Fibroblast of the conjunctiva (primary cell): ENCODE data around the gene CST4.
A peak's percentile ranks its signal among the peaks of the same experiment; 100 is the strongest.
"Not testable (repeated sequence)": the region's sequence is repeated elsewhere in the genome, so short reads cannot be mapped to it uniquely, and the experiment has no call there.

Experiments
- DNase-seq: peaks from one replicate; pipeline ENCODE4 v3.0.0-alpha.2; 2010; ENCODE audit warnings: low read depth

The CST4 gene

GRCh38 chr20:23687986-23688385 lies 852 bp downstream of the CST4 start:
- no peak for DNase-seq

GRCh38 chr20:23686046-23686750 lies 2.6 kb downstream of the CST4 start:
- DNase-seq: no peak

- not testable (repeated sequence) for DNase-seq
Observed at GRCh38 chr20:23685529-23685896, 3.3 kb downstream of the CST4 start.

- no peak for DNase-seq
Observed at GRCh38 chr20:23684261-23684660, 4.6 kb downstream of the CST4 start.

- no peak for DNase-seq
Observed at GRCh38 chr20:23683807-23684206, 5.0 kb downstream of the CST4 start.

- DNase-seq: no peak
Observed at GRCh38 chr20:23683281-23683680, 5.6 kb downstream of the CST4 start.

- no peak for DNase-seq
Observed at GRCh38 chr20:23680146-23680545, 8.7 kb downstream of the CST4 start.

GRCh38 chr20:23679133-23680092 lies 9.4 kb downstream of the CST4 start:
- DNase-seq: no peak

GRCh38 chr20:23673209-23673608 lies 15.6 kb downstream of the CST4 start:
- DNase-seq: no peak

GRCh38 chr20:23672158-23672557 lies 16.7 kb downstream of the CST4 start:
- DNase-seq: no peak

GRCh38 chr20:23671479-23671878 lies 17.4 kb downstream of the CST4 start:
- DNase-seq: no peak

GRCh38 chr20:23670361-23670760 lies 18.5 kb downstream of the CST4 start:
- no peak for DNase-seq

GRCh38 chr20:23669866-23670265 lies 19.0 kb downstream of the CST4 start:
- DNase-seq: no peak

- no peak for DNase-seq
Observed at GRCh38 chr20:23669327-23669726, 19.5 kb downstream of the CST4 start.

- DNase-seq: peak; percentile 32
Observed at GRCh38 chr20:23668477-23668951, 20.3 kb downstream of the CST4 start.

- DNase-seq: no peak
Observed at GRCh38 chr20:23667666-23668065, 21.2 kb downstream of the CST4 start.

- DNase-seq: no peak
Observed at GRCh38 chr20:23666698-23667097, 22.1 kb downstream of the CST4 start.

GRCh38 chr20:23666189-23666588 lies 22.6 kb downstream of the CST4 start:
- DNase-seq: no peak

GRCh38 chr20:23664954-23665353 lies 23.9 kb downstream of the CST4 start:
- DNase-seq: no peak

- not testable (repeated sequence) for DNase-seq
Observed at GRCh38 chr20:23664046-23664445, 24.8 kb downstream of the CST4 start.

GRCh38 chr20:23663180-23663579 lies 25.7 kb downstream of the CST4 start:
- DNase-seq: no peak

- no peak for DNase-seq
Observed at GRCh38 chr20:23662276-23662870, 26.5 kb downstream of the CST4 start.

GRCh38 chr20:23661002-23661429 lies 27.8 kb downstream of the CST4 start:
- no peak for DNase-seq
